ENCODE results near the gene PANK2.
A peak's percentile ranks its signal among the peaks of the same experiment; 100 is the strongest.
"Not testable (repeated sequence)": the region's sequence is repeated elsewhere in the genome, so short reads cannot be mapped to it uniquely, and the experiment has no call there.

Gene PANK2

DNA sequence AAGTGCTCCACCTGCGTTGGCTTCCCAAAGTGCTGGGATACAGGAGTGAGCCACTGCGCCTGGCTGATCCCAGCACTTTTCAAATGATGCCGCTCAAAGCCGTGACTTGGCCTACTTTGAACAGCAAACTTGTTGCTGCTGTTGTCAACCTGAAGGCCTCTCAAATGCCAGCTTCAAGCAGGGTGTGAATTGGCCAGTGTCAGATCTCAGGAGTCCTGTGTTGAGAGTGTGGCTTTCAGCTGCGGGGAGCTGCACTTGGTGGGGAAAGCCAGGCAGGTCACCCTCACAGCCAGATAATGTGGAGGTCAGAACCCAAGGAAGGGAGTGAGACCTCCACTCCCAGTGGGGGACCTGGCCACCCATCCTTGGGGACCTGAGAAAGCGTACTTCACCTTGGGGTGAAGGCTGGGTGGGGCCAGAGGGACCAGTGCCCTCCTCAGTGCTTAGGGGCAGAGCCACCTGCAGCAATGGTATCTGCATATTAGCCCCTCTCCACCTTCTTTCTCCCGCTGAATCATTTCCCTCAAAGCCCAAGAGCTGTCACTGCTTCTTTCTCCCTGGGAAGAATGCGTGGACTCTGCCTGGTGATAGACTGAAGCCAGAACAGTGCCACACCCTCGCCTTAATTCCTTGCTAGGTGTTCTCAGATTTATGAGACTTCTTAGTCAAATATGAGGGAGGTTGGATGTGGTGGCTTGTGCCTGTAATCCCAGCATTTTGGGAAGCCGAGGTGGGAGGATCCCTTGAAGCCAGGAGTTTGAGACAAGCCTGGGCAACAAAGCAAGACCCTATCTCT, 19.1 kb upstream of the PANK2 start:
- DNase-seq (ENCODE audit: low read depth in 2 of 3, low spot score in 2 of 3): no peak

- DNase-seq (ENCODE audit: low read depth in 2 of 3, low spot score in 2 of 3): no peak
These were observed 17.5 kb upstream of the PANK2 start for GRCh38 chr20:3871550-3872265.

DNA sequence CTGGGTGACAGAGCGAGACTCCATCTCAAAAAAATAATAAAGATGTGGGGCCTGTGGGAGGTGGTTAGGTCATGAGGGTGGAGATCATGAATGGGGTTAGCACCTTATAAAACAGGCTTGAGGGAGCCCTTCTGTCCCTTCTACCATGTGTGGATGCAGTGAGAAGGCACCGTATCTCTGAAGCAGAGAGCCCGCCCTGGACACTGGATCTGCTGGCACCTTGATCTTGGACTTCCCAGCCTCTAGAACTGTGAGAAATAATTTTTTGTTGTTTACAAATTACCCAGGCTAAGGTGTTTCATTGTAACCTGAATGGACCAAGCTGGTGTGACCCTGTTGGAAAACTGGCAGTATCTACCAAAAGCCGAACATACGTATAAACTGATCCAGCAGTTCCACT, 15.7 kb upstream of the PANK2 start:
- DNase-seq (ENCODE audit: low read depth in 2 of 3, low spot score in 2 of 3): no peak

DNA sequence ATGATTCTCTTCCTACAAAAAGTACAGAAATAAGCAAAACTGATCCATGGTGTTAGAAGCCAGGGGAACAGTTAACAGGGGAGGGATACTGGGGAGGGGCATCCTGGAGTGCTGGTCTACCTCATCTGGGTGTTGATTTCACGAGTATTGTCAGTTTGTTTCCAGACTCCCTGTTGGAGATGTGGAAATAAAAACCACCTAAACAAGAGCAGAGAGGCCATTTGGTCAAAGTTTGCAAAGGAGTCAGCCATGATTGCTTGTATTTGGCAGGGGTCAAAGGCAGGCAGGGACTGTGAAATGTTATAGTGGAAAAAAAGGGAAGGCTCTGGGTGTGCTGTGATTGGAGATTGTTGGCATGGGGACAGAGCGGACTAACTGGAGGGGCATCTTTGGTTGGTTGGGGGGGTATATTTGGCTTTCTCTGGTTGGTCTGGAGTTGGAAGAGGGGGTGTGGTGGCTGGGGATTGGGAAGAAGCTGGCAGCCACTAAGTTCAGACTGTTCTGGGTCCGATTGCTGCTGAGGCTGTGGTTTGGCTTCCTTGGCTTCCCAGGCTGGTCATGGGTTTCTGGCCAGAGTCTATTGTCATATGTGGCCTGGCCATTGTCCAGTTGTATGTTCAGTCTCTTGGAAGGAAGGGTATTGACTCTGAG, 14.9 kb upstream of the PANK2 start:
- no peak for DNase-seq (ENCODE audit: low read depth in 2 of 3, low spot score in 2 of 3)

DNA sequence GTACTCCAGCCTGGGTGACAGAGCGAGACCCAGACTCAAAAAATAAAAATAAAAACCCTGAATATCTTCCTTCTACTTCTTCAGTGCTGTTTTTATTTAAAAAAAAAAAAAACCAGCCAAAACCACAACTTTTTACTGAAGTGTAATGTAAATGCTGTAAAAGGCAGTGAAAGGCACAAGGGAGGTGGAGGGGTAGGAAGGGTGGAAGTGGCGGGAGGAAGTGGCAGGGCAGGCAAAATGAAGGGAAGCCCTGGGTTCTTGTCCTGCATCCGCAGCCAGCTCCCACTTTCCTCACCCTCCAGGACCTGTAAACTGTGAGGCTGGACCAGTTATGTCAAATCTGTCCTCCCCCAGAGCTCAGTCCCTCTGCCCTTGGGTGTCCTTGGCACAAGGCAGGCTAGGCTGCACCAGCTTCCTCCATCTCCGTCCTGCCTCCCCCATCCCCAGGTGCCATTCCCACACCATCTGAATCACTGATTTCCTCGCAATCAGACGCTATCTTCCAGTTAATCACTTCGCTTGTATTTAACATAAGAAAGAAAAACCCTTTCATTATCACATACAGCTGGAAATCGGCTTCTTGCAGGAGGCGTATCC, 13.7 kb upstream of the PANK2 start:
- DNase-seq (ENCODE audit: low read depth in 2 of 3, low spot score in 2 of 3): no peak

GRCh38 chr20:3876000-3876399, 13.2 kb upstream of the PANK2 start:
- no peak for DNase-seq (ENCODE audit: low read depth in 2 of 3, low spot score in 2 of 3)

DNA sequence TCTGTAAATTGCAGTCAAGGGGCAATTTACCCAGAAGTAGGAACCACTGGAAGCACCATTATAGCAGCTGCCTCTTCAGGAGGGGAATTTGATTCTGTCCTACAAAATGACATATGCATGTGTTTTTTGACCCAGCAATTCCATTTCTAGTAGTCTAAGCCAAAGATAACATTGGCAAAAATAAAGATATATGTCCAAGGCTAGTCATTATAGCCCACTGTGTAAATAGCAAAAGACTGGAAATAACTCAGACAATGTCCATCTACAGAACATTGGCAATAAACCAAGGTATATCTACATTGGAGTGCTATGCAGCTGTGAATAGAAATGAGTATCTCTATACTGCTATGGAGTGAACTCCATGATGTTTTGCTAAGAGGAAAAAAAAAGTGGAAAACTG, 12.5 kb upstream of the PANK2 start:
- DNase-seq (ENCODE audit: low read depth in 2 of 3, low spot score in 2 of 3): no peak

- not testable (repeated sequence) for DNase-seq (ENCODE audit: low read depth in 2 of 3, low spot score in 2 of 3)
These were observed 10.3 kb upstream of the PANK2 start for GRCh38 chr20:3878921-3879274.

DNA sequence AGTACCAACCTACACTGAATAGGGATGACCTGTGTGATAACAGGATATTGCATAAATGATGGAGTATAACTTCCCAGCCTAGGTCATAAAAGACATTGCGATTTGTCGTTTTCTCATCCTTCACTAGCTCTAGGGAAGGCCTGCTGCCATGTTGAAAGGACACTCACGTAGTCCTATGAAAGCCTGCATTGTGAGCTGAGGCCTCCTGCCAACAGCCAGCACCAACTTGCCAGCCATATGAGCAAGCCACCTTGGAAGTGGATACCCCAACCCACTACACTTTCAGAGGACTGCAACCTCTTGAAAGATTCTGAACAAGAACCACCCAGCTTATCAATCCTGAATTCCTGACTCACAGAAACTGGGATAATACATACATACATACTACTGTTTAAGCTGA, 3.5 kb upstream of the PANK2 start:
- no peak for DNase-seq (ENCODE audit: low read depth in 2 of 3, low spot score in 2 of 3)

- DNase-seq (ENCODE audit: low read depth in 2 of 3, low spot score in 2 of 3): no peak
These were observed 1.1 kb upstream of the PANK2 start for GRCh38 chr20:3887876-3888620.

DNA sequence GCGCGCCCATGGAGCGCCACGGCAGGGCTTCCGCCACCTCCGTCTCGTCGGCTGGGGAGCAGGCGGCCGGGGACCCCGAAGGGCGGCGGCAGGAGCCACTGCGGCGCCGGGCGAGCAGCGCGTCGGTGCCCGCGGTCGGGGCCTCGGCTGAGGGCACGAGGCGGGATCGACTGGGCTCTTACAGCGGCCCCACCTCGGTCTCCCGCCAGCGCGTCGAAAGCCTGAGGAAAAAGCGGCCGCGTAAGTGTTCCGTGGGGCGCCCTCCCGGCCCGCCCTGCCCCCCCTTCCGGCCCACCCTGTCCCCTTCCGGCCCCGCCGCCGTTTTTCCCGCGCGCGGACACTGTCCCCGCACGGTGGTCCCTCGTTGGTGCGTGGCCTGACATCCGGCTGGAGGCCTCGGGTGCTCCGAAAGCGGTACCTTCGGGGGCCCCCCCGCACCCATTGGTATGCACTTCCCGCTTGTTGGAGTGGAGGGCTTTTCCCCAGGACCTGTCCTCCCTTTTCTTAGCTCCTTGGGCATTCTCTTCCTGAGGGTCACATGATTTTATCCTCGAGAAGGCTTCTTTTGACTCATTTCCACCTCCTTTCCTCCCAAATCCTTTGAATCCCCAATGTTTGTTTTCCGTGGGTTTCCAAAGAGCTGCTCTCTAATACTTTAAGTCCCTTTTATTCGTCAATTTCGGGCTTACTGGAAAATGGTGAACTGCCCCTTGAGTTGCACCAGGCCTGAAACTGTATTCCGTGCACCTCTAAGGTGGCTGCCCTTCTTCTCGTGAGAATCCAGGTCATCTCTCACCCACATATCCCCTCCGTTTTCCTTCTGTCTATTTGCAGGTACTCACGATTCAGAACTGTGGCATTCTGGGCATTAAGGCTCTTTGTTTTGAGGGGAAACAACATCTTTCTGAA, 556 bp downstream of the PANK2 start:
- peak; percentile 11 to 32 (median 31) for DNase-seq (ENCODE audit: low read depth in 2 of 3, low spot score in 2 of 3)

DNA sequence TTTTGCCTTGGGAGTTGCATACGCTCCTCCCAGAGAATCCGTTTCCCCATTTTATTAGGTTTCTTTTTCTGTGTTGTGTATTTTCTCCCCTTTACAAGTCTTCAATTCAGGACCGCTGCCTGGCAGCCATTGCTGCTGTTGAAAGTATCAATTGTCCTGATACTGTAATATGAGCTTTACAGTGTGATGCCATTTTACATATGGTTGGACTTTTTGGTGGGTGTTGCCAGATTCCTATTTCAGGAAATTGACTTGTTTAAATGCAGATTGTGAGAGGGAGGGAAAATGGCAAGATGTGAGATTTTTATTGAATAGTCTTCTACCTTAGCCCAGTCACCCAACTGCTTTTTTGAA, 1.2 kb downstream of the PANK2 start:
- no peak for DNase-seq (ENCODE audit: low read depth in 2 of 3, low spot score in 2 of 3)

- no peak for DNase-seq (ENCODE audit: low read depth in 2 of 3, low spot score in 2 of 3)
These were observed 2.1 kb downstream of the PANK2 start for GRCh38 chr20:3890999-3891929.

DNA sequence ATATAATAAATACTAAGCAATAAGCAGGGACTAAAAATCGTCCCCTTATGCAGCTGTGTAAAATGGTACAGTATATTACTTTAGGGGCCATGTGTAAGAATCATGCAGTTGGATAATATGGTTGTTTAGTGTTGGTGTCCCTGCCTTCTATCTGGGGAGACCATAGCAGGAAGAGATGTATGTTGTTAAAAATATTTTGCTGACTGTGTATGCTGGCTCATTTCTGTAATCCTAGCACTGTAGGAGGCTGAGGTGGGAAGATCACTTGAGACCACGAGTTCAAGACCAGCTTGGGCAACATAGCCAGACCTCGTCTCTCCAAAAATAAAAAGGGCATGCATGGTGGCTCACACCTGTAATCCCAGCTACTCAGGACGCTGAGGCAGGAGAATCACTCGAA, 5.6 kb downstream of the PANK2 start:
- no peak for DNase-seq (ENCODE audit: low read depth in 2 of 3, low spot score in 2 of 3)

DNA sequence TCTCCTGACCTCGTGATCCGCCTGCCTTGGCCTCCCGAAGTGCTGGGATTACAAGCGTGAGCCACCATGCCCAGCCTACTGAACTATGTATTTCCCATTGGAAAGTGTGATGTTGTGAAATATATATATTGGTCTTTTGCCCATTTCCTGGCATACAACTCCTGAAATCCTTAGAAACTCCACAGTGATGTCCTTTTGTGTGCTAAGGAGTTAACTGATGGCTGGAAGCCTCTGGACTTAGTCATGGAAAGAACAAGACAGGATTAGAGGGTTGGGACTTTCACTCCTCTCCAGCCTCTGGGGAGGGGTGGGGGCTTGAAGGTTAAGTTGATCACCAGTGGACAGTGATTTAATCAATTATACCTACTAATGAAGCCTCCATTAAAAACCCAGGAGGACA, 7.1 kb downstream of the PANK2 start:
- DNase-seq (ENCODE audit: low read depth in 2 of 3, low spot score in 2 of 3): no peak

DNA sequence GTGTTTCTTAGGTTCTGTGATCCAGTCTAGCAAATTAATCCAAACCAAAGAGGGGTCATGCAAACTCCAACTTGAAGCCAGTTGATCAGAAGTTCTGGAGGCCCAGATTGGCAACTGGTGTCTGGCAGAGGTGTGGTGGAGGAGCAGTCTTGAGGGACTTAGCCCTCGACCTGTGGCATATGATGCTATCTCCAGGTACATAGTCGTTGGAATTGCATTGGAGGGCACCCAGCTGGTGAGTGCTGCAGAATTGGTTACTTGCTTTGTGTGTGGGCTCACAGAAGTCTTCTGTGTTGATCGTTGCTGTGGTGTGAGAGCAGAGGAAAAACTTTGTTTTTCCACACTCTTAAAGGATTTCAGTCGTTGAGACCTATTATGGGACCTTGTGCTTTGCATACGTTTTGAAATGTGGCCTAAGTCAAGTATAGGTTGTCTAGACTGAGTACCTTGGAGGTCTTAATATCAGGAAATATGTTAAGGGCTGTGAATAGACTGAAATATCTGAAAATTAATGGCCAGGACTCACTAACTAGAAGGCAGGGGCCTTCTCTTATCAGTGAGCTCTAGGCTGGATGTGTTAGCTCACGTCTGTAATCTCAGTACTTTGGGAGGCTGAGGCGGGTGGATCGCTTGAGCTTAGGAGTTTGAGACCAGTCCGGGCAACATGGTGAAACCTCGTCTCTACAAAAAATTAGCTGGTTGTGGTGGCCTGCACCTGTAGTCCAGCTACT, 7.8 kb downstream of the PANK2 start:
- no peak for DNase-seq (ENCODE audit: low read depth in 2 of 3, low spot score in 2 of 3)

GRCh38 chr20:3898181-3898580, 9.0 kb downstream of the PANK2 start:
- DNase-seq (ENCODE audit: low read depth in 2 of 3, low spot score in 2 of 3): not testable (repeated sequence)

DNA sequence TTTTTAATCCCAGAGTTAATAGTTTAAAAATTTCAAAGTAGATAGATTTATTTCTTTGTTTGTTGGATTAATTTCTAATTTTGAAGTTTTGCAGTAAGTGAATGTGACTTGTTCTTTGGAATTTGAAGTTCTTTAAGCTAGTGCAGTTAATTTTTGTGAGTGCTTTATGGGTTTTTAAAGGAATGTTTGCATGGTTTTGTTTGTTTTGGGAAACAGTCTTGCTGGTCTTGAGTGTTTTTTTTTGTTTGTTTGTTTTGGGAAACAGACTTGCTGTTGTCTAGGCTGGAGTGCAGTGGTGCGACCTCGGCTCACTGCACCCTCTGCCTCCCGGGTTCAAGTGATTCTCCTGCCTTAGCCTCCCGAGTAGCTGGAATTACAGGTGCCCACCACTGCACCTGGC, 9.5 kb downstream of the PANK2 start:
- no peak for DNase-seq (ENCODE audit: low read depth in 2 of 3, low spot score in 2 of 3)
